Heart left ventricle (tissue), 13 donors: Measurements from ENCODE around the gene MAML1.
"Not testable (repeated sequence)": the region's sequence is repeated elsewhere in the genome, so short reads cannot be mapped to it uniquely, and the experiment has no call there.

Experiments
- POLR2A ChIP-seq, 2 donors: fragments of 450-650 bp; IDR thresholded peaks; one replicate each; pipeline ENCODE4 v1.6.1; 2017; ENCODE audit warnings: antibody characterized with exemption in 2 of 2, mild to moderate bottlenecking in 2 of 2, moderate library complexity in 2 of 2
- TF ChIP-seq, protein P1 (sequence below), 12 donors: fragments of 200-600 bp; sonication (generic) in 4 of 12; IDR thresholded peaks; one replicate each; pipeline versions ENCODE4 v1.5.0 to v1.8.0; 2018 to 2022; ENCODE audit warnings: antibody characterized with exemption in 12 of 12, mild to moderate bottlenecking in 5 of 12
- donor health status: ischemic (EF 13 %, LVEDD 7.1; RV severe dilation, severe dysfunction).
- donor health status: DM: no; HTN: yes; CAD: no.
- donor health status: DM: no; HTN: no; CAD: no.
- donor health status: ischemic (EF 25% LVEDD 6.9; RV normal size, moderate dysfunction).
- donor health status: ischemic (EF 25% LVEDD 5.7; RV mildly dilated, moderate dysfunction).
- donor health status: ischemic (EF 35%, LVEDD 5.7; RV mildly dilated, moderate dysfunction).
- donor health status: nonischemic (EF 11% LVEDD 7.7; RV severe dilation, severe dysfunction).
- donor health status: DM: yes; HTN: yes; CAD: no.
- donor health status: PGD.
- donor health status: ischemic (EF 29% LVEDD 5.4; RV normal size, mild dysfunction).
- donor health status: nonischemic (EF 23%, LVEDD 6.1; RV moderate dilation, normal function).

DNA sequence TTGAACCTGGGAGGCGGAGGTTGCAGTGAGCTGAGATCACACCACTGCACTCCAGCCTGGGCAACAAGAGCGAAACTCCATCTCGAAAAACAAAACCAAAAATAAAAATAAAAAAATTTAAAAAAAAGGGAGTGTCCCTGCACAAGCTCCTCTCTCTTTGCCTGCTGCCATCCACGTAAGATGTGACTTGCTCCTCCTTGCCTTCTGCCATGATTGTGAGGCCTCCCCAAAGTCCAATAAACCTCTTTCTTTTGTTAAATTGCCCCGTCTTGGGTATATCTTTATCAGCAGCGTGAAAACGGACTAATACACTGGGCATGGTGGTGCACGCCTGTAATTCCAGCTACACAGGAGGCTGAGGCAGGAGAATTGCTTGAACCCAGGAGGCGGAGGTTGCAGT is 56.7 kb downstream of the MAML1 start:
- not testable (repeated sequence) for TF ChIP-seq POLR2A (IDR thresholded peaks at IDR 0.05)
- TF ChIP-seq, protein P1, sequence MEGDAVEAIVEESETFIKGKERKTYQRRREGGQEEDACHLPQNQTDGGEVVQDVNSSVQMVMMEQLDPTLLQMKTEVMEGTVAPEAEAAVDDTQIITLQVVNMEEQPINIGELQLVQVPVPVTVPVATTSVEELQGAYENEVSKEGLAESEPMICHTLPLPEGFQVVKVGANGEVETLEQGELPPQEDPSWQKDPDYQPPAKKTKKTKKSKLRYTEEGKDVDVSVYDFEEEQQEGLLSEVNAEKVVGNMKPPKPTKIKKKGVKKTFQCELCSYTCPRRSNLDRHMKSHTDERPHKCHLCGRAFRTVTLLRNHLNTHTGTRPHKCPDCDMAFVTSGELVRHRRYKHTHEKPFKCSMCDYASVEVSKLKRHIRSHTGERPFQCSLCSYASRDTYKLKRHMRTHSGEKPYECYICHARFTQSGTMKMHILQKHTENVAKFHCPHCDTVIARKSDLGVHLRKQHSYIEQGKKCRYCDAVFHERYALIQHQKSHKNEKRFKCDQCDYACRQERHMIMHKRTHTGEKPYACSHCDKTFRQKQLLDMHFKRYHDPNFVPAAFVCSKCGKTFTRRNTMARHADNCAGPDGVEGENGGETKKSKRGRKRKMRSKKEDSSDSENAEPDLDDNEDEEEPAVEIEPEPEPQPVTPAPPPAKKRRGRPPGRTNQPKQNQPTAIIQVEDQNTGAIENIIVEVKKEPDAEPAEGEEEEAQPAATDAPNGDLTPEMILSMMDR (IDR thresholded peaks at IDR 0.05) = not testable (repeated sequence)
